PC-9 (cell line): Measurements from ENCODE around the gene AFAP1L2.

Source experiments
- EZH2 ChIP-seq: fragments of 200-600 bp; sonication (generic); IDR thresholded peaks from 2 replicates; pipeline ENCODE4 v1.8.0; 2017; ENCODE audit warnings: antibody characterized with exemption, low read depth
- TF ChIP-seq, protein P1 (sequence below): fragments of 200-600 bp; sonication (generic); conservative IDR thresholded peaks from 2 replicates; pipeline ENCODE4 v1.6.1; 2017; ENCODE audit warnings: mixed run types, antibody characterized with exemption, mild to moderate bottlenecking, moderate library complexity

GRCh38 chr10:114372995-114373394, 31.3 kb downstream of the AFAP1L2 start:
- TF ChIP-seq, protein P1, sequence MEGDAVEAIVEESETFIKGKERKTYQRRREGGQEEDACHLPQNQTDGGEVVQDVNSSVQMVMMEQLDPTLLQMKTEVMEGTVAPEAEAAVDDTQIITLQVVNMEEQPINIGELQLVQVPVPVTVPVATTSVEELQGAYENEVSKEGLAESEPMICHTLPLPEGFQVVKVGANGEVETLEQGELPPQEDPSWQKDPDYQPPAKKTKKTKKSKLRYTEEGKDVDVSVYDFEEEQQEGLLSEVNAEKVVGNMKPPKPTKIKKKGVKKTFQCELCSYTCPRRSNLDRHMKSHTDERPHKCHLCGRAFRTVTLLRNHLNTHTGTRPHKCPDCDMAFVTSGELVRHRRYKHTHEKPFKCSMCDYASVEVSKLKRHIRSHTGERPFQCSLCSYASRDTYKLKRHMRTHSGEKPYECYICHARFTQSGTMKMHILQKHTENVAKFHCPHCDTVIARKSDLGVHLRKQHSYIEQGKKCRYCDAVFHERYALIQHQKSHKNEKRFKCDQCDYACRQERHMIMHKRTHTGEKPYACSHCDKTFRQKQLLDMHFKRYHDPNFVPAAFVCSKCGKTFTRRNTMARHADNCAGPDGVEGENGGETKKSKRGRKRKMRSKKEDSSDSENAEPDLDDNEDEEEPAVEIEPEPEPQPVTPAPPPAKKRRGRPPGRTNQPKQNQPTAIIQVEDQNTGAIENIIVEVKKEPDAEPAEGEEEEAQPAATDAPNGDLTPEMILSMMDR, result no peak
- TF ChIP-seq EZH2, result no peak
